NCI-H526 (cell line): ENCODE measurements around the gene TFDP3.

ENCODE experiments used
- DNase-seq, 2 experiments: peaks; one replicate each; lab custom pipeline; 2025; lab: John Stamatoyannopoulos, UW

Gene TFDP3

GRCh38 chrX:133218329-133218728 is at the start of gene TFDP3:
TFDP3 (minus strand) TSS chrX:133218354; CDS start chrX:133218259, 95 bp downstream.
- DNase-seq = no peak

- no peak for DNase-seq
Observed at GRCh38 chrX:133267621-133268020, 49.5 kb upstream of the TFDP3 start.

- DNase-seq = no peak
Observed at GRCh38 chrX:133265331-133265730, 47.2 kb upstream of the TFDP3 start.

- DNase-seq = no peak
Observed at GRCh38 chrX:133258481-133258880, 40.3 kb upstream of the TFDP3 start.

- DNase-seq = peak in 1 of 2 experiments; percentile 29
Observed at GRCh38 chrX:133254666-133255065, 36.5 kb upstream of the TFDP3 start.

- DNase-seq = no peak
Observed at GRCh38 chrX:133251204-133251603, 33.0 kb upstream of the TFDP3 start.

- DNase-seq = no peak
Observed at GRCh38 chrX:133250184-133251100, 32.3 kb upstream of the TFDP3 start.

- peak in 1 of 2 experiments; percentile 38 for DNase-seq
Observed at GRCh38 chrX:133249266-133250058, 31.3 kb upstream of the TFDP3 start.

- DNase-seq = peak in 1 of 2 experiments; percentile 11
Observed at GRCh38 chrX:133248177-133248576, 30.0 kb upstream of the TFDP3 start.

- DNase-seq = no peak
Observed at GRCh38 chrX:133246921-133247320, 28.8 kb upstream of the TFDP3 start.

- no peak for DNase-seq
Observed at GRCh38 chrX:133235830-133236229, 17.7 kb upstream of the TFDP3 start.

- peak in 1 of 2 experiments; percentile 29 for DNase-seq
Observed at GRCh38 chrX:133232331-133232730, 14.2 kb upstream of the TFDP3 start.

- no peak for DNase-seq
Observed at GRCh38 chrX:133229361-133229760, 11.2 kb upstream of the TFDP3 start.

GRCh38 chrX:133215747-133216146 is 2.4 kb downstream of the TFDP3 start:
- peak in 1 of 2 experiments; percentile 39 for DNase-seq

- peak in 1 of 2 experiments; percentile 44 for DNase-seq
Observed at GRCh38 chrX:133215017-133215416, 3.1 kb downstream of the TFDP3 start.

GRCh38 chrX:133214301-133214700 is 3.9 kb downstream of the TFDP3 start:
- DNase-seq = peak in 1 of 2 experiments; percentile 39

- DNase-seq = no peak
Observed at GRCh38 chrX:133213117-133213516, 5.0 kb downstream of the TFDP3 start.

- DNase-seq = no peak
Observed at GRCh38 chrX:133207751-133208150, 10.4 kb downstream of the TFDP3 start.

GRCh38 chrX:133191739-133192039 is 26.5 kb downstream of the TFDP3 start:
- no peak for DNase-seq

- no peak for DNase-seq
Observed at GRCh38 chrX:133190877-133191738, 27.0 kb downstream of the TFDP3 start.

- peak in 1 of 2 experiments; percentile 6 for DNase-seq
Observed at GRCh38 chrX:133189195-133189594, 29.0 kb downstream of the TFDP3 start.

GRCh38 chrX:133188631-133189030 is 29.5 kb downstream of the TFDP3 start:
- no peak for DNase-seq
